KMS-11 (cell line): ENCODE data around the gene AOX1.

Experiments used
- H2AFZ ChIP-seq: fragments of 200-600 bp; sonication (generic); 2 replicates; pipeline ENCODE4 v1.6.1; 2016; ENCODE audit warnings: antibody characterized with exemption, mixed run types, low read depth
- H3K27ac ChIP-seq: fragments of 200-600 bp; sonication (generic); 2 replicates; pipeline ENCODE4 v1.6.1; 2016; ENCODE audit warnings: mild to moderate bottlenecking, mixed run types
- H3K27me3 ChIP-seq: fragments of 200-600 bp; sonication (generic); 2 replicates; pipeline ENCODE4 v1.6.1; 2017; ENCODE audit warnings: mild to moderate bottlenecking, low read depth, mixed run types, moderate library complexity; ENCODE audit not compliant: insufficient read depth
- H3K36me3 ChIP-seq: fragments of 200-600 bp; sonication (generic); 2 replicates; pipeline ENCODE4 v1.6.1; 2017; ENCODE audit warnings: mild to moderate bottlenecking, mixed run types; ENCODE audit not compliant: insufficient read depth
- H3K4me1 ChIP-seq: fragments of 200-600 bp; sonication (generic); 2 replicates; pipeline ENCODE4 v1.6.1; 2016; ENCODE audit warnings: mild to moderate bottlenecking, low read depth, mixed run types; ENCODE audit not compliant: poor library complexity, severe bottlenecking
- H3K4me2 ChIP-seq: fragments of 200-600 bp; sonication (generic); 2 replicates; pipeline ENCODE4 v1.7.0; 2016; ENCODE audit warnings: mild to moderate bottlenecking, mixed run types
- H3K4me3 ChIP-seq: fragments of 200-600 bp; sonication (generic); IDR thresholded peaks from 2 replicates; pipeline ENCODE4 v1.6.1; 2017; ENCODE audit warnings: low read depth, low read length, mixed read lengths; ENCODE audit not compliant: insufficient read depth
- H3K79me2 ChIP-seq: fragments of 200-600 bp; sonication (generic); 2 replicates; pipeline ENCODE4 v1.6.1; 2016; ENCODE audit warnings: low read depth, mixed run types; ENCODE audit not compliant: insufficient read depth
- H3K9ac ChIP-seq: fragments of 200-600 bp; sonication (generic); 2 replicates; pipeline ENCODE4 v1.6.1; 2016; ENCODE audit warnings: mild to moderate bottlenecking, mixed run types
- H4K20me1 ChIP-seq: fragments of 200-600 bp; sonication (generic); 2 replicates; pipeline ENCODE4 v1.6.1; 2016; ENCODE audit warnings: mild to moderate bottlenecking, mixed run types; ENCODE audit not compliant: insufficient read depth
- TF ChIP-seq, protein P1 (sequence below): fragments of 200-600 bp; sonication (generic); conservative IDR thresholded peaks from 2 replicates; pipeline ENCODE4 v1.6.1; 2017; ENCODE audit warnings: low read depth, mild to moderate bottlenecking, antibody characterized with exemption, low read length, moderate library complexity, mixed read lengths

Gene AOX1

DNA sequence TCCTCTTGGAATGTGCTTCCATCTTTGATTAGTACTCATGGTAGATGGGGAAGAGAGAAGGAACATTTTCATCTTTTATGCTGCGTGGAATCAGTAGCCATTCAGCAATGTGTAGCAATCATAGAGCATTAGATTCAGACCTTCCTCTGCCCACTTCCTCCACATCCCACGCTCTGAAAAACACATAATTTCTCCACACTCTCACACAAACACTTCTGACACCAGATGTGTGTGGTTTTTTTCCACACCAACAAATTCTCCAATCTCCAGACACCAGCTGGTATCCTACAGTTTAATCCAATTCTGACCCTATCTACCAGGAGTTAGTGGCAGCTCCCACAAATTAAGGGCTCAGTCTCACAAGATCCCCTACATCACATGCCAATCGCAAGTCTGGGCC, 103.3 kb downstream of the AOX1 start:
- no peaks in the 10 kb centered on the region for H3K79me2 ChIP-seq
- H2AFZ ChIP-seq, result no peak overlapping the region
- no peak overlapping the region for H3K27ac ChIP-seq
- no peak overlapping the region for H3K4me3 ChIP-seq
- H3K27me3 ChIP-seq, result no peaks in the 10 kb centered on the region
- TF ChIP-seq, protein P1, sequence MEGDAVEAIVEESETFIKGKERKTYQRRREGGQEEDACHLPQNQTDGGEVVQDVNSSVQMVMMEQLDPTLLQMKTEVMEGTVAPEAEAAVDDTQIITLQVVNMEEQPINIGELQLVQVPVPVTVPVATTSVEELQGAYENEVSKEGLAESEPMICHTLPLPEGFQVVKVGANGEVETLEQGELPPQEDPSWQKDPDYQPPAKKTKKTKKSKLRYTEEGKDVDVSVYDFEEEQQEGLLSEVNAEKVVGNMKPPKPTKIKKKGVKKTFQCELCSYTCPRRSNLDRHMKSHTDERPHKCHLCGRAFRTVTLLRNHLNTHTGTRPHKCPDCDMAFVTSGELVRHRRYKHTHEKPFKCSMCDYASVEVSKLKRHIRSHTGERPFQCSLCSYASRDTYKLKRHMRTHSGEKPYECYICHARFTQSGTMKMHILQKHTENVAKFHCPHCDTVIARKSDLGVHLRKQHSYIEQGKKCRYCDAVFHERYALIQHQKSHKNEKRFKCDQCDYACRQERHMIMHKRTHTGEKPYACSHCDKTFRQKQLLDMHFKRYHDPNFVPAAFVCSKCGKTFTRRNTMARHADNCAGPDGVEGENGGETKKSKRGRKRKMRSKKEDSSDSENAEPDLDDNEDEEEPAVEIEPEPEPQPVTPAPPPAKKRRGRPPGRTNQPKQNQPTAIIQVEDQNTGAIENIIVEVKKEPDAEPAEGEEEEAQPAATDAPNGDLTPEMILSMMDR, result no peak
- H3K9ac ChIP-seq, result no peak overlapping the region
- H4K20me1 ChIP-seq, result no peaks in the 10 kb centered on the region
- H3K4me1 ChIP-seq, result no peaks in the 10 kb centered on the region
- H3K36me3 ChIP-seq, result no peaks in the 10 kb centered on the region
- H3K4me2 ChIP-seq, result no peak overlapping the region

DNA sequence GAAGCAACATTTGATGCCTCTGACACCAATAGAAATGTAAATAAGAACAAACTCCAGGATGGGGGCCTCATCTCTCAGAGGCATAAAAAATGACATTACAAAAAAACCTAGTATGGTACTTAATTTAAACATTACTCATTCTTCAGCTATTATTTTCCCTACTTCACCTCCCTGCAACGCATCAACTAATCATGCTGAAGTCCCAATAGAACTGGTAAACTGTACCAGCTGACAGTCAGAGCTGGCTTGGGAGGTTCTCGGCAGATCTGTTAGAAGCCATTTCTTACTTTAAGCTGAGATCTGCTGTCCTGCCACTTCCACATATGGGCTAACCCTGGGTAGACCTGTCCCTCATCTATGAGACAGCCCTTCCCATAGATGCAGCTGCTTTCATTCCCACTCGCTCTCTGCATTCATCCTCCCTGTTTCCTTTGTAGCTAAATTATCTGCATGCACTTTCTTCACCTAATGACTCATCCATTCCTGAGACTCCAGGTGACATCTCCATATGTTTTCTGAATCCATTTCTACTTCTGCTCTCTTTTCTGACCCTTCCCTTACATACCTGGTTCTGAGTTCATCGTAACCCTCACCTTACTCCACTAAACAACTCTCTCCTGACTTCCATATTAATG, 108.1 kb downstream of the AOX1 start:
- no peak overlapping the region for H3K27ac ChIP-seq

DNA sequence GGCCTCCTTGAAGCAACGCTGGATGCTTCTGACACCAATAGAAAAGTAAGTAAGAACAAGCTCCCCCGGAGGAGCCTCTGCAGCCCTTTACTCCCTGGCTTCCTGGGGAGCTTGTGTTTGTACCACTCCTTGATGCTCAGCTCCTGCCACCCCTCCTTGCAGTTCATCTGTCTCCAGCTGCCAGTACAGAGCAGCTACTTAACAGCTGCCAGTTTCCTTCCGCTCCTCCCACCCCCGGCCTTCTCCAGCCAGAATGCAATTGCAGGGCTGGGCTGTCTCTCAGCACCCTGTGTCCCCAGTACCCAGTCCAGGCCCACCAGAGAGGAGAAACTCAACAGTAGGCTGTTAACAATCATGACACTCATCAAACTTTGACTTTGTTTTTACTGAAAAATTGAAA, 109.4 kb downstream of the AOX1 start:
- Histone ChIP-seq H3K4me3 (no peak overlapping the region), H3K4me2 (no peak overlapping the region), H2AFZ (no peak overlapping the region), H3K27ac (no peak overlapping the region), H3K4me1 (no peaks in the 10 kb centered on the region), H3K36me3 (no peaks in the 10 kb centered on the region), H3K79me2 (no peaks in the 10 kb centered on the region), H3K9ac (no peak overlapping the region), H3K27me3 (no peaks in the 10 kb centered on the region), H4K20me1 (no peaks in the 10 kb centered on the region)
- TF ChIP-seq, protein P1, result no peak

More for the DNA sequence above, 108.1 kb downstream of the AOX1 start:
- Histone ChIP-seq H3K36me3 (no peaks in the 10 kb centered on the region), H3K4me1 (no peaks in the 10 kb centered on the region), H3K27me3 (no peaks in the 10 kb centered on the region), H3K79me2 (no peaks in the 10 kb centered on the region), H3K4me3 (no peak overlapping the region), H3K4me2 (no peak overlapping the region), H3K9ac (no peak overlapping the region), H4K20me1 (no peaks in the 10 kb centered on the region), H2AFZ (no peak overlapping the region)
- TF ChIP-seq, protein P1, result no peak

DNA sequence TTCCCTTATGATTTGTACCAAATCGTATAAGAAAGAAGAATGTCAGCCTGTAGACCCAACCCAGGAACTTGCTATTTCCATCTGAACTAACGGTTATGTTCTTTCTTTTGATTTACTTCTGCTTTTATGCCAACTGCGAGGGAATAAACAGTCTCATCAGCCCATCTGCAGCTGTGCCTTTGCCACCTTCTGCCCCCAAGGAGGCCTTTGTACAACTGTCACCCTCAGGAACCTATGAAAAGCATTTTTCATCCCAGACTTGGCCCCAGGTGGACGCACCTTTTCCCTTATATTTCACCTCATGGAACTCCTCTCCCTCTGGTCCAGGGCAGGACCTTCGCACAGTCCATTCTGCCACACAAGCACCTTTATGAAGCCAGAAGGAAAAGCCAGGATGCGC, 109.8 kb downstream of the AOX1 start:
- TF ChIP-seq, protein P1, result no peak
- Histone ChIP-seq H3K4me3 (no peak overlapping the region), H3K27me3 (no peaks in the 10 kb centered on the region), H3K9ac (no peak overlapping the region), H3K4me1 (no peaks in the 10 kb centered on the region), H3K36me3 (no peaks in the 10 kb centered on the region), H2AFZ (no peak overlapping the region), H3K79me2 (no peaks in the 10 kb centered on the region), H3K4me2 (no peak overlapping the region), H4K20me1 (no peaks in the 10 kb centered on the region), H3K27ac (no peak overlapping the region)
